GM19395 (cell line): ENCODE data around the gene SRPK3.
"Not testable (repeated sequence)": the region's sequence is repeated elsewhere in the genome, so short reads cannot be mapped to it uniquely, and the experiment has no call there.

Experiments used
- ATAC-seq: cut with Tn5 transposase; IDR thresholded peaks from one replicate; pipeline ENCODE4 v1.9.1; 2021; ENCODE audit warnings: mild to moderate bottlenecking, moderate library complexity; ENCODE audit not compliant: unreplicated experiment

SRPK3 gene

GRCh38 chrX:153745067-153745433 is 35.8 kb upstream of the SRPK3 start:
- not testable (repeated sequence) for ATAC-seq

GRCh38 chrX:153746359-153746758 is 34.5 kb upstream of the SRPK3 start:
- no peak for ATAC-seq

GRCh38 chrX:153746991-153747390 is 33.9 kb upstream of the SRPK3 start:
- ATAC-seq = not testable (repeated sequence)

- ATAC-seq = not testable (repeated sequence)
These were observed 31.8 kb upstream of the SRPK3 start for GRCh38 chrX:153749017-153749416.

- ATAC-seq = no peak
These were observed 30.6 kb upstream of the SRPK3 start for GRCh38 chrX:153750127-153750774.

- no peak for ATAC-seq
These were observed 25.7 kb upstream of the SRPK3 start for GRCh38 chrX:153755136-153755535.

GRCh38 chrX:153761863-153762262 is 19.0 kb upstream of the SRPK3 start:
- ATAC-seq = no peak

GRCh38 chrX:153762626-153763173 is 18.1 kb upstream of the SRPK3 start:
- ATAC-seq = no peak

GRCh38 chrX:153763298-153763932 is 17.4 kb upstream of the SRPK3 start:
- no peak for ATAC-seq

GRCh38 chrX:153763989-153764755 is 16.7 kb upstream of the SRPK3 start, which contains the start of gene PLXNB3:
TSS of gene PLXNB3 (plus strand) at chrX:153764249. CDS start at chrX:153765536, 1,287 bp downstream.
- ATAC-seq = peak; percentile 56

- no peak for ATAC-seq
These were observed 16.1 kb upstream of the SRPK3 start for GRCh38 chrX:153764786-153765137.

GRCh38 chrX:153765138-153766079 is 15.4 kb upstream of the SRPK3 start:
- no peak for ATAC-seq

- no peak for ATAC-seq
These were observed 14.6 kb upstream of the SRPK3 start for GRCh38 chrX:153766098-153766817.

- ATAC-seq = no peak
These were observed 13.8 kb upstream of the SRPK3 start for GRCh38 chrX:153766871-153767673.

GRCh38 chrX:153767674-153768055 is 13.2 kb upstream of the SRPK3 start:
- ATAC-seq = no peak

- no peak for ATAC-seq
These were observed 12.3 kb upstream of the SRPK3 start for GRCh38 chrX:153768311-153769157.

GRCh38 chrX:153769158-153769864 is 11.5 kb upstream of the SRPK3 start:
- no peak for ATAC-seq
